DMS53 treated with DMSO at 0.1 percent for 48 hours (cell line): ENCODE data around the gene CLCNKA.

Experiments used
- DNase-seq: peaks from one replicate; lab custom pipeline; 2025; ENCODE audit not compliant: unreplicated experiment; lab: John Stamatoyannopoulos, UW

The CLCNKA gene

DNA sequence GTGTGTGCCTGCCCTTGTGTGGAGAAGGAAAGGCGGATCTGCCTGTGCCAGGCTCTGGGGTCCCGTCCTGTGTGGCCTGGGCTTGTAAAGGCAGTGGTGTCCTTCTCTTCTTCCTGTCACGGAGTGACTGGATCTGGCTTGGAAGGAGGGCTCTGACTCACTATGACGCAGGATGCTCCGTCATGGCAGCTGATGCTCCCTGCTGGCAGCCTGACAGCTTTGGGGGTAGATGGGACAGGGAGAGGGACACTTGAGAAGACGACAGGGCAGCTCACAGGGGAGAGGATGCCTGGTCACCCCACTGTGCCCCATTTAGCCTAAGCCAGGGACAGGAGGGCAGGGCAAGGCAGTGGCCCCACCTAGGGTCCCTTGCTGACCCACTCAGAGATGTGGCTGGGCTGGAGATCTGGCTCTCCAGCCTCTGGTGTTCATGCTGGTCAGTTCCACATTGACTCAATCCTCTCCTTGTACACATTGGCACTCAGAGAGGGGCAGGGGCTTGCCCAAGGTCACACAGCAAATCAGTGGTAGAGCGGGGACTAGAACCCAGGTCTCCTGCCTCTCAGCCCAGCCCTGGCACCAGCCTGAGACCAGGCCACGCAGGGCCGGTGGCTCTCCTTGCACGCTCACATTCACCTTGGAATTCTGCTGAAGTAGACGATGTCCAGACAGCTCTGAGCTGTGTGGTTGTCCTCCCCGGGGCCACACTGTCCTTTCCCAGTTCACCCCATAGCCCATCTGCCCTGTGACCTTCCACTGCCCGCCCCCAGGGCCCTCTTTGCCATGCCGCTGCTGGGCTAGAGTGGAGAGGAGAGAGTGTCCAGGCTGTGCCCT lies 54.4 kb downstream of the CLCNKA start:
- DNase-seq = peak; percentile 66

DNA sequence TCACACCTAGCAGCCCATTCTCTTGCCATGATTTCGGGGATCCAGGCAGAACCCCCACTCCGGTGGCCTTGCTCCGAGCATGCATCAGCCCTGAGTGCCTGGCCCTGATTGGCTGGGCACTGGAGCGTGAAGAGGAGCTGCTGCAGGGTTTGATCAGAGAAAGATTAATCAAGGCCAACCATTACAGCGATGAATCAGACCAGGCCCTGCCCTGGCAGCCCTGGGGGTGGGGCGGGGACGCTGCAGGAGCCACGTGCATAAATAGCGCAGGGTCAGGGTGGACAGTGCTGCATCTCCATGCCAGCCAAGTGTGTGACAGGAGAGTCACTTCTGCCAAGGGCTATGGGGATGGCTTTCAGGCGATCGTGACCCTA lies 55.0 kb downstream of the CLCNKA start:
- DNase-seq = no peak

DNA sequence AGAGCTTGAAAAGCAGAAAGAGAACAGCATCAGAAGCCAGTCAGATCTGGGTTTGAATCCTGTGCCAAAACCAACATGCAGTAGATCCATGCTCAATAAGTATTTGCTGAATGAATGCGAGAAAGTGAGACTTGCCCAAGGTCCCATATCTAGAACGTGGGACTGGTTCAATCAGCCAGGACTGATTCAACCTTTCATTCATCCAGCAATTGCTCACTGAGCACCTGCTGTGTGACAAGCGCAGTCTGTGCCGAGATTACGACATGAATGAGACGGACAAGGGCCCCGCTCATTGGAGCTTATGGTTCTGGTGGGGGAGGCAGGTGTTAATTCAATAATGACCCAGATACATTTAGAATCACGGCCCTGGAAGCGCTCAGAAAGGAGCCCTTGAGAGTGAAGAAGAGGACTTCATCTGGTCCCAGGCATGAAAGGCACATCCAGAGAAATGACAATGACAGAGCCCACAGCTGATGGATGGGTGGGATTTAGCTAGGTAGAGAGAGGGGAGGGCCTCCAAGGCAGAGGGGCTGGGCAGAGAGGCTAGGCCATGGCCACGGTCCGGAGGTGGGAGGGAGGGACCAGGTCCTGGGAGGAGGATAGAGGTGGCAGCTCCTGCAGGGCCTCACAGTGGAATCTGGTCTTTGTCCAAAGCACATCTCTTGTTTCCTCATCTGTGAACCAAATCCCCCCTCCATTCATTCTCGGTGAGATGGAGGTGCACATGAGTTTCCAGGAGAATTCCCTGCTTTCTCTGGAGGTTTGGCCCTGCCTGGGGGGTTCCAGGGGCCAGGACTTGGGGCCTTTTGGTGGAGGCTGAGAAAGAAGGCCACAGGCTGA lies 55.8 kb downstream of the CLCNKA start:
- DNase-seq = no peak

DNA sequence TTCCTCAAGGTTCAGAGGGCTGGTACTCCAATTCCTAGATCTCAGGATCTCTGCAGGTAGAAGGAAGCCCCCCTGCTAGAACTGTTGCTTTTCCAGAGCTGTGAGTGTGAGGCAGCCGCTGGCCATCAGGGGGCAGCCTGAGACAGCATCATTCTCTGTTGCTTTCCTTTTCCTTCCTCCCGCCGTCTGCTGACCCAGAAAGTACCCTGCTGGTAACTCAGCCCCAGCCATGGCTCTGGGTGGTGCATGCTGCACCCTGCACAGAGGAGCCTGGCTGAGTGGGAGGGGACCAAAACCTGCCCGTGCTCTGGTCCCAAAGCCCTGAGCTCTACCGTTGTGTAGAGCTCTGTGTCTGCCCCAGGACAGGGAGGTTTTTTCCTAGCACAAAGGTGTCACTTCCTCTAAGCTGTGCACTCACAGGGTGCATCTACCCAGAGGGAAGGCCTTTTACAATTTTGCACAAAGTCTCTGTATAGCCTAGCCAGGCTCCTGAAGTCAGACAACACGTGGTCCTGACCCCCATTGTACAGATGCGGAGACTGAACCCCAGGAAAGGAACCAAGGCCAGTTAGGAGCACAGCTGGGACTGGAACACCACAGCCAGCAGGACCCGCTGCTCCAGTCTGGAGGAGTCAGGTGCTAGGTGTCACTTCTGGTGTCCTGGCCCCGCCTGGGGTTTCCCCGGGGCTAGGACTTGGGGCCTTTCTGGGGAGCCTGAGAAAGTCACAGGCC lies 57.3 kb downstream of the CLCNKA start:
- DNase-seq = peak; percentile 77

DNA sequence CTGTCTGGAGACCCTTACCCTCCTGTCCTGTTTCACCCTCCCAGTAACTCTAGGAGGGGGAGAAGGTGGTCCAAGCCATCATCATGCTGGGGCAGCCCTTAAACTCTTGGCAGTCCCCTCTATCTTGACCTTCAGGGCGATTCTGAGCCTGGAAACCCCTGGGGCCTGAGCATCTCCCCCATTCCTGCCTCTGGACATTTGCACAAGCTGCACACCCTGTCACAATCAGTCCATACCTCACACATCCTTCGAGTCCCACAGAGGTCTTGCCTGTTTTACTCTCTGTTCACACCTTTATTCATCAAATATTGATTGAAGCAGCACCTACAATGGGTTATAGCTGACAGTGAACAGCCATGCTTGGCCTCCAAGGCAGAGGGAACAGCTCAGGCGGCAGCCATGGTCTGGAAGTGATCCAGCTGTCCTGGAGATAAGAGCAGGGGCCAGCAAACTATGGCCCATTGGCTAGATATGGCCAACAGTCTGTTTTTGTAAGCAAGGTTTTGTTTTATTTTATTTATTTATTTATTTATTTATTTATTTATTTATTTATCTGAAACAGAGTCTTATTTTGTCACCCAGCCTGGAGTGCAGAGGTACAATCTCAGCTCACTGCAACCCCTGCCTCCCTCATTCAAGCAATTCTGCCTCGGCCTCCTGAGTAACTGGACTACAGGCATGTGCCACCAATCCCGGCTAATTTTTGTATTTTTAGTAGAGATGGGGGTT lies 58.8 kb downstream of the CLCNKA start:
- DNase-seq = no peak

DNA sequence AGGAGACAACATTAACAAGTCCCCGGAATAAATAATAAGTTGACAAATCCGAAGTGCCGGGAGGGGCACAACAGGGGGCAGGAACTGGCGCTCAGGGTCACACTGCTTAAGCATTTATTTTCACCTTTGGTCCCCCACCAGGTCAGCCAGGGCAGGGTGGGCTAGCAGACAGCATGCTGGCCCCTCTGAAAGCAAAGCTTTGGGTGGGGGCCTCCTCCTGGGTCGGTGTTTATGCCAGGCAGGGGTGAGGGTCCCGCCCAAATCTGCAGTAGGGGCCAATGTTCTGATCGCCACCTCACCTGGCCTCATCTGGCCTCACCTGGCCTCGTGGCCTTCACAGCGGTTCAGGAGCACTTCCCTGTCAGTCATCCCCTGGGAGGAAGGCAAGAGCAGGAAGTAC lies 59.8 kb downstream of the CLCNKA start:
- no peak for DNase-seq

DNA sequence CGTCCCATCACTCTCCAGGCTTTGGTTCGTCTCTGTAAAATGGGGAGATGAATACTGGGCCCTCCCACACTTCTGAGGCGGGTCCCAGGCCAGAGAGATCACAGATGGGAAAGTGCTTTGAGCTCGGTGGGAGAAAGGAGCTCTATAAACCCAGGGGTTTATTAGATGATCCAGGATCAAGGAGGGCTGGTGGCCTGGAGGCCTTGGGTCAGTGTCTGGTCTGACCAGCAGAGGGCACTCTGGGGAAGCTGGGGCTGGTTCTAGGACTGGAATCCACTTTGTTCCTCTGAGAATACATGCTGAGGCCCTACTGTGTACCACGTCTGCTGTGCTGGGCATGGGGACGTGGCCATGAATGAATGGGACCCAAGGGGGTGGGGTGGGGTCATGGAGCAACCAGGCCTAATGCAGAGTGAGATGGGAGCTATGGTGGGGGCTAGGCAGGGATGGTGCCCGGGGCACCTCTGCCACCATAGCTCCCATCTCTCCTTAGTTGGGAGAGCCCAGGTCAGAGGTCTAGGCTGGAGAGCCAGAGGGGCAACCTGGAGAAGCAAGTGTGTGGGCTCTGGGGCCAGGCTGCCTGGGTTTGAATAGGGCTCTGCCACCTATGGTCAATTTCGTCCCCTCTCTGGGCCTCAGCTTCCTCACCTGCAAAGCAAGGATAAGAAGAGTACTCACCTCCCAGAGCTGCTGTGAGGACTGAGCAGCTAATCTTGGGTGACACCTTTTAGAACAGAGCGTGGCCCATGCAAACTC lies 60.6 kb downstream of the CLCNKA start:
- DNase-seq = no peak

DNA sequence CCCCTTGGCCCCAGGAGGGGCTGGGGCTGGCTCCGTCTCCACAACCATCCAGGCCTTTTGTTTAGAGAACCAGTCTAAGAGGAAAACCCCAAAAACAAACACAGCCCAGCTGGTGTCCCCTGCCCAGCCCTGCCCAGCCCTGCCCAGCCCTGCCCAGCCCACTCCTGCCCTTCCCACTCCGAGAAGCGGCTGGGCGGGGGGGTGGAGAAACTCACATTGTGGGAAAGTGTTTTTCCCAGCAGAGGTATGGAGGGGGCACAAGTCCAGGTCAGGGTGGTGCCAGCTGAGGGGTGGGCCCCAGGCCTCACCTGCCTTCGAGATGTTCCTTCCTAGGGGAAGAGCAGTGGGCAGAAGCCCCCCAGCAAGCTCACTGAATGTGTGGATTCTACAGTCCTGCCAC lies 61.6 kb downstream of the CLCNKA start:
- no peak for DNase-seq
